HEK293T (cell line): ENCODE results near the gene CHAD.

Experiments used
- ARNT ChIP-seq: fragments of 450-650 bp; IDR thresholded peaks from 2 replicates; pipeline ENCODE4 v1.6.1; 2017; ENCODE audit warnings: mild to moderate bottlenecking
- BHLHE40 ChIP-seq: fragments of 450-650 bp; IDR thresholded peaks from 2 replicates; pipeline ENCODE4 v1.6.1; 2016; ENCODE audit warnings: mild to moderate bottlenecking, moderate library complexity, borderline replicate concordance
- CTBP1 ChIP-seq: fragments of 450-650 bp; IDR thresholded peaks from 2 replicates; pipeline ENCODE4 v1.6.1; 2016; ENCODE audit warnings: borderline replicate concordance
- ELF4 ChIP-seq: fragments of 450-650 bp; IDR thresholded peaks from 2 replicates; pipeline ENCODE4 v1.6.1; 2017; ENCODE audit warnings: antibody characterized with exemption
- FOXK2 ChIP-seq: fragments of 450-650 bp; IDR thresholded peaks from 2 replicates; pipeline ENCODE4 v1.6.1; 2016; ENCODE audit warnings: mild to moderate bottlenecking
- HDGF ChIP-seq: fragments of 450-650 bp; IDR thresholded peaks from 2 replicates; pipeline ENCODE4 v1.6.1; 2017; ENCODE audit warnings: antibody characterized with exemption, borderline replicate concordance
- NFRKB ChIP-seq: fragments of 450-650 bp; IDR thresholded peaks from 2 replicates; pipeline ENCODE4 v1.6.1; 2016; ENCODE audit warnings: mild to moderate bottlenecking, moderate library complexity
- SP1 ChIP-seq: fragments of 450-650 bp; IDR thresholded peaks from 2 replicates; pipeline ENCODE4 v1.6.1; 2017
- SUZ12 ChIP-seq: fragments of 450-650 bp; IDR thresholded peaks from 2 replicates; pipeline ENCODE4 v1.6.1; 2016; ENCODE audit warnings: mild to moderate bottlenecking

GRCh38 chr17:50469671-50470305 is 1.1 kb upstream of the CHAD start:
- no peak for TF ChIP-seq SP1
- TF ChIP-seq BHLHE40: no peak
- TF ChIP-seq HDGF: no peak
- TF ChIP-seq ARNT: no peak
- no peak for TF ChIP-seq ELF4
- TF ChIP-seq SUZ12: no peak
- TF ChIP-seq NFRKB: no peak
- TF ChIP-seq FOXK2: no peak
- TF ChIP-seq CTBP1: no peak
